Lower leg skin (tissue), 3 donors: ENCODE measurements around the gene PIK3CA.

Experiments
- CTCF ChIP-seq, 3 donors: fragments of 450-650 bp; IDR thresholded peaks; one replicate each; pipeline ENCODE4 v1.5.1; 2016; ENCODE audit warnings: antibody characterized with exemption in 3 of 3, mild to moderate bottlenecking in 3 of 3, moderate library complexity in 2 of 3
- POLR2A ChIP-seq, 2 donors: fragments of 450-650 bp; IDR thresholded peaks; one replicate each; pipeline ENCODE4 v1.6.1; 2016 to 2017; ENCODE audit warnings: antibody characterized with exemption in 2 of 2, mild to moderate bottlenecking in 1 of 2, moderate library complexity in 1 of 2

- TF ChIP-seq CTCF (IDR thresholded peaks at IDR 0.05) (no peak), POLR2A (IDR thresholded peaks at IDR 0.05) (no peak)
Observed at GRCh38 chr3:179179256-179179655, 31.1 kb downstream of the PIK3CA start.
